Measurements from ENCODE around the gene ABHD12B.

The ABHD12B gene

GRCh38 chr14:50906326-50907065, 34.6 kb downstream of the ABHD12B start:
- TF ChIP-seq CTCF (IDR thresholded peaks at IDR 0.05): no peak

GRCh38 chr14:50910495-50911420, 38.9 kb downstream of the ABHD12B start:
- no peak for TF ChIP-seq CTCF (IDR thresholded peaks at IDR 0.05)

GRCh38 chr14:50917449-50917848, 45.6 kb downstream of the ABHD12B start:
- TF ChIP-seq CTCF (IDR thresholded peaks at IDR 0.05): no peak

- no peak for TF ChIP-seq CTCF (IDR thresholded peaks at IDR 0.05)
Measured at GRCh38 chr14:50920482-50921230, 48.8 kb downstream of the ABHD12B start.

- TF ChIP-seq CTCF (IDR thresholded peaks at IDR 0.05): no peak
Measured at GRCh38 chr14:50922803-50923202, 51.0 kb downstream of the ABHD12B start.

- TF ChIP-seq CTCF (IDR thresholded peaks at IDR 0.05): no peak
Measured at GRCh38 chr14:50924236-50924635, 52.4 kb downstream of the ABHD12B start.

- no peak for TF ChIP-seq CTCF (IDR thresholded peaks at IDR 0.05)
Measured at GRCh38 chr14:50924843-50925242, 53.0 kb downstream of the ABHD12B start.
